Measurements from ENCODE around the gene TERB2. TPM values are rescaled to one million over a fixed set of nuclear protein-coding genes. Genes with fewer than 3 reads are reported as not detected.
"Not testable (repeated sequence)": the region's sequence is repeated elsewhere in the genome, so short reads cannot be mapped to it uniquely, and the experiment has no call there.

TERB2 gene
- total RNA-seq, 3 donors from 2014 or later (not counting 1 experiment from before 2014, with no cell fraction given) = 0.48 TPM; not detected in 2

GRCh38 chr15:45009046-45009445, 52.6 kb downstream of the TERB2 start:
- Mint-ChIP-seq H3K27me3 (ENCODE audit: low read depth in 2 of 2) (peaks cover 10 to 42% of the 10 kb centered on the region in 2 donors), H3K4me3 (no peak overlapping the region), H3K9me3 (no peaks in the 10 kb centered on the region), H3K36me3 (no peaks in the 10 kb centered on the region), H3K4me1 (no peaks in the 10 kb centered on the region), H3K27ac (no peak overlapping the region)
- Histone ChIP-seq H3K27me3 (ENCODE audit: control insufficient read depth, insufficient read depth, low read length) (no peaks in the 10 kb centered on the region), H3K4me3 (ENCODE audit: low read length) (no peak overlapping the region), H3K4me1 (ENCODE audit: control insufficient read depth, insufficient read depth, low read length) (no peaks in the 10 kb centered on the region), H3K27ac (ENCODE audit: low read length) (no peak overlapping the region), H3K36me3 (ENCODE audit: control insufficient read depth, insufficient read depth, low read length) (no peaks in the 10 kb centered on the region), H3K9me3 (ENCODE audit: control insufficient read depth, insufficient read depth, low read length) (no peaks in the 10 kb centered on the region)
- 89% methylated on average over 2 of the region's 2 CpGs for WGBS (ENCODE audit: insufficient coverage)
- TF ChIP-seq, protein P1, sequence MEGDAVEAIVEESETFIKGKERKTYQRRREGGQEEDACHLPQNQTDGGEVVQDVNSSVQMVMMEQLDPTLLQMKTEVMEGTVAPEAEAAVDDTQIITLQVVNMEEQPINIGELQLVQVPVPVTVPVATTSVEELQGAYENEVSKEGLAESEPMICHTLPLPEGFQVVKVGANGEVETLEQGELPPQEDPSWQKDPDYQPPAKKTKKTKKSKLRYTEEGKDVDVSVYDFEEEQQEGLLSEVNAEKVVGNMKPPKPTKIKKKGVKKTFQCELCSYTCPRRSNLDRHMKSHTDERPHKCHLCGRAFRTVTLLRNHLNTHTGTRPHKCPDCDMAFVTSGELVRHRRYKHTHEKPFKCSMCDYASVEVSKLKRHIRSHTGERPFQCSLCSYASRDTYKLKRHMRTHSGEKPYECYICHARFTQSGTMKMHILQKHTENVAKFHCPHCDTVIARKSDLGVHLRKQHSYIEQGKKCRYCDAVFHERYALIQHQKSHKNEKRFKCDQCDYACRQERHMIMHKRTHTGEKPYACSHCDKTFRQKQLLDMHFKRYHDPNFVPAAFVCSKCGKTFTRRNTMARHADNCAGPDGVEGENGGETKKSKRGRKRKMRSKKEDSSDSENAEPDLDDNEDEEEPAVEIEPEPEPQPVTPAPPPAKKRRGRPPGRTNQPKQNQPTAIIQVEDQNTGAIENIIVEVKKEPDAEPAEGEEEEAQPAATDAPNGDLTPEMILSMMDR (IDR thresholded peaks at IDR 0.05) = no peak
- intact Hi-C loops (cut with micrococcal nuclease) = no loop called here
- no peak for DNase-seq
- no peak for ATAC-seq

GRCh38 chr15:45015114-45015513, 58.6 kb downstream of the TERB2 start:
- H3K4me1 Mint-ChIP-seq; H3K27ac Mint-ChIP-seq; DNase-seq; H3K4me3 Mint-ChIP-seq; ATAC-seq; H3K9me3 ChIP-seq (ENCODE audit: control insufficient read depth, insufficient read depth, low read length); intact Hi-C loops (cut with micrococcal nuclease); H3K27ac ChIP-seq (ENCODE audit: low read length); H3K4me3 ChIP-seq (ENCODE audit: low read length); H3K36me3 ChIP-seq (ENCODE audit: control insufficient read depth, insufficient read depth, low read length); H3K4me1 ChIP-seq (ENCODE audit: control insufficient read depth, insufficient read depth, low read length); H3K27me3 ChIP-seq (ENCODE audit: control insufficient read depth, insufficient read depth, low read length); H3K36me3 Mint-ChIP-seq; H3K9me3 Mint-ChIP-seq: not testable (repeated sequence)
- H3K27me3 Mint-ChIP-seq (ENCODE audit: low read depth in 2 of 2) = peaks cover 26 to 37% of the 10 kb centered on the region in 2 donors
- WGBS (ENCODE audit: insufficient coverage) = 80% methylated on average over 1 of the region's 1 CpG

GRCh38 chr15:45020222-45020900, 63.9 kb downstream of the TERB2 start:
- Mint-ChIP-seq H3K27me3 (ENCODE audit: low read depth in 2 of 2) (peaks cover 23 to 32% of the 10 kb centered on the region in 2 donors), H3K4me1 (peaks cover 8 to 12% of the 10 kb centered on the region in 2 donors)
- H3K27ac Mint-ChIP-seq; H3K9me3 Mint-ChIP-seq; H3K36me3 ChIP-seq (ENCODE audit: control insufficient read depth, insufficient read depth, low read length); ATAC-seq; H3K4me3 ChIP-seq (ENCODE audit: low read length); H3K27me3 ChIP-seq (ENCODE audit: control insufficient read depth, insufficient read depth, low read length); DNase-seq; H3K9me3 ChIP-seq (ENCODE audit: control insufficient read depth, insufficient read depth, low read length); H3K36me3 Mint-ChIP-seq; intact Hi-C loops (cut with micrococcal nuclease); H3K4me3 Mint-ChIP-seq; H3K27ac ChIP-seq (ENCODE audit: low read length): not testable (repeated sequence)
- H3K4me1 ChIP-seq (ENCODE audit: control insufficient read depth, insufficient read depth, low read length) = peaks cover 19% of the 10 kb centered on the region
- 90% methylated on average over 9 of the region's 9 CpGs for WGBS (ENCODE audit: insufficient coverage)

GRCh38 chr15:45020901-45021259, 64.4 kb downstream of the TERB2 start:
- H3K4me3 ChIP-seq (ENCODE audit: low read length); H3K9me3 ChIP-seq (ENCODE audit: control insufficient read depth, insufficient read depth, low read length); H3K4me3 Mint-ChIP-seq; DNase-seq; H3K9me3 Mint-ChIP-seq; H3K27me3 ChIP-seq (ENCODE audit: control insufficient read depth, insufficient read depth, low read length); ATAC-seq; H3K36me3 Mint-ChIP-seq; H3K27ac Mint-ChIP-seq; intact Hi-C loops (cut with micrococcal nuclease); H3K36me3 ChIP-seq (ENCODE audit: control insufficient read depth, insufficient read depth, low read length); H3K27ac ChIP-seq (ENCODE audit: low read length): not testable (repeated sequence)
- WGBS (ENCODE audit: insufficient coverage) = 96% methylated on average over 9 of the region's 9 CpGs
- H3K4me1 Mint-ChIP-seq = peaks cover 8 to 12% of the 10 kb centered on the region in 2 donors
- peaks cover 23 to 32% of the 10 kb centered on the region in 2 donors for H3K27me3 Mint-ChIP-seq (ENCODE audit: low read depth in 2 of 2)
- peaks cover 19% of the 10 kb centered on the region for H3K4me1 ChIP-seq (ENCODE audit: control insufficient read depth, insufficient read depth, low read length)

DNA sequence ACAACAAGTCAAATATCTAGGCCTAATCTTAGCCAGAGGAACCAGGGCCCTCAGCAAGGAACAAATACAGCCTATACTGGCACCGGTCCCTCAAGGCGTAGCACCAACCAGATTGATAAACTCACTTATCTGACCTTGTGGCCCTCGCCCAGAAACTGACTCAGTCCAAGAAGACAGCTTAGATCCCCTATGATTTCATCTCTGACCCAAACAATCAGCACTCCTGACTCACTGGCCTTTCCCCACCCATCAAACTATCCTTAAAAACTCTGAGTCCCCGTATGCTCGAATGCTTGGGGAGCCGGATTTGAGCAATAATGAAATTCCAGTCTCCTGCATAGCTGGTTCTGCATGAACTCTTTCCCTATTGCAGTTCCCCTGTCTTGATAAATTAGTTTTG, 64.9 kb downstream of the TERB2 start:
- 87% methylated on average over 6 of the region's 6 CpGs for WGBS (ENCODE audit: insufficient coverage)
- H3K4me3 Mint-ChIP-seq = peak overlapping the region; percentile 29

More for the DNA sequence above, 64.9 kb downstream of the TERB2 start:
- no peak overlapping the region for H3K4me3 ChIP-seq (ENCODE audit: low read length)
- no peaks in the 10 kb centered on the region for H3K27me3 ChIP-seq (ENCODE audit: control insufficient read depth, insufficient read depth, low read length)
- no peaks in the 10 kb centered on the region for H3K9me3 ChIP-seq (ENCODE audit: control insufficient read depth, insufficient read depth, low read length)
- peaks cover 23 to 32% of the 10 kb centered on the region in 2 donors for H3K27me3 Mint-ChIP-seq (ENCODE audit: low read depth in 2 of 2)
- H3K9me3 Mint-ChIP-seq = no peaks in the 10 kb centered on the region
- no peak overlapping the region for H3K27ac Mint-ChIP-seq
- TF ChIP-seq, protein P1 (IDR thresholded peaks at IDR 0.05) = no peak
- peaks cover 8 to 12% of the 10 kb centered on the region in 2 donors for H3K4me1 Mint-ChIP-seq
- peaks cover 19% of the 10 kb centered on the region for H3K4me1 ChIP-seq (ENCODE audit: control insufficient read depth, insufficient read depth, low read length)
- no peaks in the 10 kb centered on the region for H3K36me3 Mint-ChIP-seq
- intact Hi-C loops (cut with micrococcal nuclease) = no loop called here
- H3K27ac ChIP-seq (ENCODE audit: low read length) = no peak overlapping the region
- DNase-seq (no peak), ATAC-seq (no peak)
- H3K36me3 ChIP-seq (ENCODE audit: control insufficient read depth, insufficient read depth, low read length) = no peaks in the 10 kb centered on the region
